HCT116 (cell line): ENCODE results near the gene RYR3. TPM values are rescaled to one million over a fixed set of nuclear protein-coding genes. Genes with fewer than 3 reads are reported as not detected.

ENCODE experiments used
- ATAC-seq: fragments of 200-7000 bp; cut with Tn5 transposase; 2 replicates; pipeline ENCODE4 v1.9.1; 2020; ENCODE audit warnings: mild to moderate bottlenecking, moderate library complexity
- BruUV-seq: library from RNA; stranded (reverse); fragments of 400-500 nt; replicated peaks from 2 replicates; lab custom pipeline; 2021; lab: Mats Ljungman, UMichigan
- CTCF ChIA-PET: fragments of 300-600 bp; sonication (Branson Sonifier 250); formaldehyde crosslinking; loops from one replicate; lab custom pipeline; 2021; ENCODE audit warnings: antibody characterized with exemption; lab: Charles Lee
- POLR2A ChIA-PET: fragments of 300-600, 350-600 bp; sonication (Branson Sonifier 250); formaldehyde crosslinking; loops from one replicate; lab custom pipeline; 2021; ENCODE audit warnings: antibody characterized with exemption; lab: Charles Lee
- RAD21 ChIA-PET, 2 experiments: fragments of 300-600 bp; sonication (Branson Sonifier 250); formaldehyde crosslinking; loops; one replicate each; lab custom pipeline; 2023; ENCODE audit warnings: low total read pairs in 2 of 2; ENCODE audit not compliant: uncharacterized antibody in 2 of 2, unreplicated experiment in 2 of 2, low non-redundant PET in 1 of 2; lab: Charles Lee
- DNase-seq: peaks from one replicate; pipeline ENCODE4 v3.0.0-alpha.2; 2010; ENCODE audit warnings: low read depth, low spot score
- H2AFZ ChIP-seq: fragments of 200-600 bp; shearing (Covaris generic), sonication (generic); 2 replicates; pipeline ENCODE4 v1.6.1; 2017; ENCODE audit warnings: low read depth, mixed run types, mixed read lengths, antibody characterized with exemption, low read length; ENCODE audit not compliant: poor library complexity, severe bottlenecking
- H3K27ac ChIP-seq: 2 replicates; pipeline ENCODE4 v1.5.1; 2012; ENCODE audit warnings: low read depth, low read length
- H3K27me3 ChIP-seq: fragments of 200-600 bp; sonication (generic); 2 replicates; pipeline ENCODE4 v1.6.1; 2016; ENCODE audit warnings: mixed run types, low read length, mixed read lengths; ENCODE audit not compliant: insufficient read depth
- H3K36me3 ChIP-seq, 2 experiments: fragments of 200-500 bp in 1 of 2; fragments of 200-600 bp in 1 of 2; sonication (Bioruptor generic) in 1 of 2; sonication (generic) in 1 of 2; 2 replicates each; pipeline versions ENCODE4 v1.5.1 to v1.6.1; 2014 to 2016; ENCODE audit warnings: low read length in 2 of 2, inconsistent platforms in 1 of 2, mixed read lengths in 1 of 2, mixed run types in 1 of 2; ENCODE audit not compliant: insufficient read depth in 2 of 2, control insufficient read depth in 1 of 2
- H3K4me1 ChIP-seq, 2 experiments: fragments of 200-600 bp in 1 of 2; sonication (generic) in 1 of 2; 2 replicates each; pipeline versions ENCODE4 v1.5.1 to v1.6.1; 2012 to 2017; ENCODE audit warnings: low read length in 2 of 2, inconsistent platforms in 1 of 2, mild to moderate bottlenecking in 1 of 2, mixed read lengths in 1 of 2, mixed run types in 1 of 2, moderate library complexity in 1 of 2; ENCODE audit not compliant: insufficient read depth in 2 of 2, control insufficient read depth in 1 of 2
- H3K4me2 ChIP-seq: fragments of 200-600 bp; sonication (generic); 2 replicates; pipeline ENCODE4 v1.6.1; 2017; ENCODE audit warnings: mixed run types, low read length, mixed read lengths
- H3K4me3 ChIP-seq, 2 experiments: fragments of 200-600 bp in 1 of 2; sonication (generic) in 1 of 2; replicated peaks in 1 of 2; 2 replicates each; pipeline ENCODE4 v1.5.1; 2011 to 2016; ENCODE audit warnings: low read length in 2 of 2, control low read depth in 1 of 2, low read depth in 1 of 2, mild to moderate bottlenecking in 1 of 2, mixed read lengths in 1 of 2, mixed run types in 1 of 2
- H3K79me2 ChIP-seq: fragments of 200-600 bp; sonication (generic); 2 replicates; pipeline ENCODE4 v1.6.1; 2017; ENCODE audit warnings: mild to moderate bottlenecking, mixed run types, low read length, moderate library complexity, mixed read lengths; ENCODE audit not compliant: insufficient read depth
- H3K9ac ChIP-seq: fragments of 200-600 bp; sonication (generic); 2 replicates; pipeline ENCODE4 v1.6.1; 2016; ENCODE audit warnings: low read length, mixed read lengths
- H3K9me2 ChIP-seq: fragments of 200-600 bp; sonication (generic), shearing (Covaris generic); 2 replicates; pipeline ENCODE4 v1.6.1; 2017; ENCODE audit warnings: mixed run types, mild to moderate bottlenecking, moderate library complexity; ENCODE audit not compliant: insufficient read depth
- H3K9me3 ChIP-seq, 2 experiments: fragments of 200-500 bp in 1 of 2; fragments of 200-600 bp in 1 of 2; sonication (Bioruptor generic) in 1 of 2; sonication (generic) in 1 of 2; 2 replicates each; pipeline ENCODE4 v1.6.1; 2014 to 2017; ENCODE audit warnings: low read length in 2 of 2, mixed read lengths in 2 of 2, inconsistent platforms in 1 of 2, low read depth in 1 of 2, mild to moderate bottlenecking in 1 of 2, mixed run types in 1 of 2, moderate library complexity in 1 of 2; ENCODE audit not compliant: control insufficient read depth in 1 of 2, insufficient read depth in 1 of 2
- H4K20me1 ChIP-seq: fragments of 200-600 bp; sonication (generic), shearing (Covaris generic); 2 replicates; pipeline ENCODE4 v1.6.1; 2017; ENCODE audit warnings: mixed run types, mild to moderate bottlenecking, moderate library complexity; ENCODE audit not compliant: insufficient read depth
- CBX3 ChIP-seq: IDR thresholded peaks from 2 replicates; pipeline ENCODE4 v1.6.1; 2012; ENCODE audit warnings: low read depth
- CEBPB ChIP-seq: IDR thresholded peaks from 2 replicates; pipeline ENCODE4 v1.6.1; 2012; ENCODE audit warnings: low read depth
- EGR1 ChIP-seq: IDR thresholded peaks from 2 replicates; pipeline ENCODE4 v1.6.1; 2012; ENCODE audit warnings: low read depth
- EZH2 ChIP-seq: fragments of 200-600 bp; sonication (generic); IDR thresholded peaks from 2 replicates; pipeline ENCODE4 v1.6.1; 2017; ENCODE audit warnings: antibody characterized with exemption, mixed run types
- EZH2phosphoT487 ChIP-seq: fragments of 200-600 bp; IDR thresholded peaks from 2 replicates; pipeline ENCODE4 v1.6.1; 2018; ENCODE audit warnings: antibody characterized with exemption, borderline replicate concordance
- FOSL1 ChIP-seq: IDR thresholded peaks from 2 replicates; pipeline ENCODE4 v1.6.1; 2012; ENCODE audit warnings: low read depth
- JUND ChIP-seq: IDR thresholded peaks from 2 replicates; pipeline ENCODE4 v1.6.1; 2012
- POLR2AphosphoS5 ChIP-seq: IDR thresholded peaks from 2 replicates; pipeline ENCODE4 v1.6.1; 2011; ENCODE audit warnings: mild to moderate bottlenecking, low read depth, low read length, moderate library complexity
- RAD21 ChIP-seq: IDR thresholded peaks from 2 replicates; pipeline ENCODE4 v1.6.1; 2012; ENCODE audit warnings: low read depth, mild to moderate bottlenecking
- SRF ChIP-seq: IDR thresholded peaks from 2 replicates; pipeline ENCODE4 v1.6.1; 2012; ENCODE audit warnings: low read depth
- TCF7L2 ChIP-seq: IDR thresholded peaks from 2 replicates; pipeline ENCODE4 v1.7.0; 2011; ENCODE audit warnings: borderline replicate concordance, inconsistent platforms; ENCODE audit not compliant: insufficient read depth, insufficient read length; ENCODE audit errors: extremely low read depth
- YY1 ChIP-seq: IDR thresholded peaks from 2 replicates; pipeline ENCODE4 v1.6.1; 2011; ENCODE audit warnings: low read length, low read depth, moderate library complexity, mild to moderate bottlenecking; ENCODE audit not compliant: insufficient replicate concordance; ENCODE audit errors: extremely low read depth
- ZFX ChIP-seq: fragments of 450-650 bp; IDR thresholded peaks from 2 replicates; pipeline ENCODE4 v1.6.1; 2017
- ZNF274 ChIP-seq: fragments of 200-500 bp; sonication (Bioruptor generic); IDR thresholded peaks from 2 replicates; pipeline ENCODE4 v1.6.1; 2014; ENCODE audit warnings: mild to moderate bottlenecking, low read depth, low read length, inconsistent platforms
- intact Hi-C: fragments of 100-400 bp; cut with micrococcal nuclease; formaldehyde crosslinking; loops from 2 replicates; pipeline ENCODE4 v1.10.0; 2022
- total RNA-seq: library from RNA; stranded (reverse); gene quantifications from one replicate; pipeline ENCODE4 v1.2.1, GENCODE V29; 2021; ENCODE audit not compliant: unreplicated experiment
- TF ChIP-seq, protein P1 (sequence below), 3 experiments: fragments of 200-600 bp in 1 of 3; sonication (generic) in 1 of 3; IDR thresholded peaks in 2 of 3; conservative IDR thresholded peaks in 1 of 3; 2 replicates each; pipeline ENCODE4 v1.5.1; 2012 to 2017; ENCODE audit warnings: low read depth in 2 of 3, low read length in 2 of 3, antibody characterized with exemption in 1 of 3, borderline replicate concordance in 1 of 3, control low read depth in 1 of 3, mild to moderate bottlenecking in 1 of 3, mixed read lengths in 1 of 3, mixed run types in 1 of 3, moderate library complexity in 1 of 3; ENCODE audit not compliant: insufficient read depth in 1 of 3
- TF ChIP-seq, protein P2 (sequence below): IDR thresholded peaks from 2 replicates; pipeline ENCODE4 v1.6.1; 2012
- TF ChIP-seq, protein P3 (sequence below): IDR thresholded peaks from 2 replicates; pipeline ENCODE4 v1.6.1; 2012; ENCODE audit warnings: low read depth

The RYR3 gene
- total RNA-seq, 1 experiment from 2014 or later, result not detected

DNA sequence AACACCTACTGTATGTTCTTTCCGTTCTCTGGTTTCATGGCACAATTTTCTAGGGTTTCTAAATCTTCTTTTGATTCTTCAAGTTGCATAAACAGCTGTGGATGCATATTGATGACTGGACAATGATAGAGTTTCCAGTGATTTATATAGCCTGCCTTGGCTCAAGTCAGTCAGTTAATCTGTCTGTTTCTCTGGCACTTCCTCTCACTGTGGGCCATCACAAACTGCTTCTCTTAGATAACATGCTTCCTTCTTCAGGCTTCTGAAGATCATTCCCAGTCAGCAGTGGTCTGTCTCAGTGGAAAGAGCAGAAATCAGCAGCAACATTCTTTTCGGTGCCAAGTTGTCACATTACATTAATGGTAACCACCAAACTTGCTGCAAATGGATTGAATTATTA, 207.2 kb downstream of the RYR3 start (continued):
- TF ChIP-seq, protein P1, sequence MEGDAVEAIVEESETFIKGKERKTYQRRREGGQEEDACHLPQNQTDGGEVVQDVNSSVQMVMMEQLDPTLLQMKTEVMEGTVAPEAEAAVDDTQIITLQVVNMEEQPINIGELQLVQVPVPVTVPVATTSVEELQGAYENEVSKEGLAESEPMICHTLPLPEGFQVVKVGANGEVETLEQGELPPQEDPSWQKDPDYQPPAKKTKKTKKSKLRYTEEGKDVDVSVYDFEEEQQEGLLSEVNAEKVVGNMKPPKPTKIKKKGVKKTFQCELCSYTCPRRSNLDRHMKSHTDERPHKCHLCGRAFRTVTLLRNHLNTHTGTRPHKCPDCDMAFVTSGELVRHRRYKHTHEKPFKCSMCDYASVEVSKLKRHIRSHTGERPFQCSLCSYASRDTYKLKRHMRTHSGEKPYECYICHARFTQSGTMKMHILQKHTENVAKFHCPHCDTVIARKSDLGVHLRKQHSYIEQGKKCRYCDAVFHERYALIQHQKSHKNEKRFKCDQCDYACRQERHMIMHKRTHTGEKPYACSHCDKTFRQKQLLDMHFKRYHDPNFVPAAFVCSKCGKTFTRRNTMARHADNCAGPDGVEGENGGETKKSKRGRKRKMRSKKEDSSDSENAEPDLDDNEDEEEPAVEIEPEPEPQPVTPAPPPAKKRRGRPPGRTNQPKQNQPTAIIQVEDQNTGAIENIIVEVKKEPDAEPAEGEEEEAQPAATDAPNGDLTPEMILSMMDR (IDR thresholded peaks at IDR 0.05 in 2 of 3, conservative IDR thresholded peaks at IDR 0.05 in 1 of 3; ENCODE audit: borderline replicate concordance in 1 of 3, insufficient read depth in 1 of 3, low read depth in 2 of 3, low read length in 2 of 3), result no peak
- no peak for TF ChIP-seq CEBPB
- no peak for TF ChIP-seq EZH2
- no peak for TF ChIP-seq JUND
- no peak for TF ChIP-seq ZNF274
- TF ChIP-seq RAD21, result no peak
- no peak for TF ChIP-seq EGR1
- TF ChIP-seq EZH2phosphoT487, result no peak
- TF ChIP-seq, all 23 proteins: peak for 0

DNA sequence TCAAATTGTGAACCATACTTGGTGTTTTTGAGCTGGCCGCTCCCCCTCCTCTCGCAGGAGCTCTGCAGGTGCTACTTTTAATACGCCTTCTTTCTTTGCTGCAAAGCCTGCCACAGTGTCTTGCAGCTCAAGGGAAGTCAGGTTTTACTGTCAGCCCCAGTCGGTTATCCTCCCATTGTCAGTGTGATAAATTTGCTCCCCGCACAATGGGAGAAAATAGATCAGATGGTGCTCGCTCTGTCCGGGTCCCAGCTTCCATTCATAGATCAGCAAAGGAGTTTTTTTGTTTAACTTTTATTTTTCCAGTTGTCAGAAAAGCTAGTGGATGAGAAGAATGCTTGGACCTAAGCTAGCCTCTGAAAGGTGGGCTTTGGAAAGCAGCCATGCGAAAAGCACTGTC, 207.7 kb downstream of the RYR3 start:
- H3K9me2 ChIP-seq, result no peaks in the 10 kb centered on the region
- RAD21 ChIA-PET, result no interaction called here
- intact Hi-C loops, result no loop called here
- H3K4me3 ChIP-seq, result no peak overlapping the region
- no peak overlapping the region for H3K4me2 ChIP-seq
- H3K4me1 ChIP-seq, result no peaks in the 10 kb centered on the region
- no peak for TF ChIP-seq ZFX
- TF ChIP-seq, protein P2, sequence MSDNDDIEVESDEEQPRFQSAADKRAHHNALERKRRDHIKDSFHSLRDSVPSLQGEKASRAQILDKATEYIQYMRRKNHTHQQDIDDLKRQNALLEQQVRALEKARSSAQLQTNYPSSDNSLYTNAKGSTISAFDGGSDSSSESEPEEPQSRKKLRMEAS, result no peak
- TF ChIP-seq TCF7L2, result no peak
- TF ChIP-seq JUND, result no peak
- no peak for TF ChIP-seq POLR2AphosphoS5
- TF ChIP-seq, protein P3, sequence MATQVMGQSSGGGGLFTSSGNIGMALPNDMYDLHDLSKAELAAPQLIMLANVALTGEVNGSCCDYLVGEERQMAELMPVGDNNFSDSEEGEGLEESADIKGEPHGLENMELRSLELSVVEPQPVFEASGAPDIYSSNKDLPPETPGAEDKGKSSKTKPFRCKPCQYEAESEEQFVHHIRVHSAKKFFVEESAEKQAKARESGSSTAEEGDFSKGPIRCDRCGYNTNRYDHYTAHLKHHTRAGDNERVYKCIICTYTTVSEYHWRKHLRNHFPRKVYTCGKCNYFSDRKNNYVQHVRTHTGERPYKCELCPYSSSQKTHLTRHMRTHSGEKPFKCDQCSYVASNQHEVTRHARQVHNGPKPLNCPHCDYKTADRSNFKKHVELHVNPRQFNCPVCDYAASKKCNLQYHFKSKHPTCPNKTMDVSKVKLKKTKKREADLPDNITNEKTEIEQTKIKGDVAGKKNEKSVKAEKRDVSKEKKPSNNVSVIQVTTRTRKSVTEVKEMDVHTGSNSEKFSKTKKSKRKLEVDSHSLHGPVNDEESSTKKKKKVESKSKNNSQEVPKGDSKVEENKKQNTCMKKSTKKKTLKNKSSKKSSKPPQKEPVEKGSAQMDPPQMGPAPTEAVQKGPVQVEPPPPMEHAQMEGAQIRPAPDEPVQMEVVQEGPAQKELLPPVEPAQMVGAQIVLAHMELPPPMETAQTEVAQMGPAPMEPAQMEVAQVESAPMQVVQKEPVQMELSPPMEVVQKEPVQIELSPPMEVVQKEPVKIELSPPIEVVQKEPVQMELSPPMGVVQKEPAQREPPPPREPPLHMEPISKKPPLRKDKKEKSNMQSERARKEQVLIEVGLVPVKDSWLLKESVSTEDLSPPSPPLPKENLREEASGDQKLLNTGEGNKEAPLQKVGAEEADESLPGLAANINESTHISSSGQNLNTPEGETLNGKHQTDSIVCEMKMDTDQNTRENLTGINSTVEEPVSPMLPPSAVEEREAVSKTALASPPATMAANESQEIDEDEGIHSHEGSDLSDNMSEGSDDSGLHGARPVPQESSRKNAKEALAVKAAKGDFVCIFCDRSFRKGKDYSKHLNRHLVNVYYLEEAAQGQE, result no peak
- TF ChIP-seq, protein P1 (IDR thresholded peaks at IDR 0.05 in 2 of 3, conservative IDR thresholded peaks at IDR 0.05 in 1 of 3; ENCODE audit: borderline replicate concordance in 1 of 3, insufficient read depth in 1 of 3, low read depth in 2 of 3, low read length in 2 of 3), result no peak
- no peak for TF ChIP-seq CBX3
- no peak for TF ChIP-seq EZH2phosphoT487
- TF ChIP-seq SRF, result no peak
- no peak for TF ChIP-seq YY1
- TF ChIP-seq CEBPB, result no peak
- TF ChIP-seq EZH2, result no peak
- TF ChIP-seq FOSL1, result no peak
- H3K79me2 ChIP-seq, result no peaks in the 10 kb centered on the region
- H3K36me3 ChIP-seq, result no peaks in the 10 kb centered on the region
- BruUV-seq, result no TSS peak
- H3K27me3 ChIP-seq, result peaks cover 65% of the 10 kb centered on the region
- no peak overlapping the region for H3K9ac ChIP-seq
- DNase-seq (no peak), ATAC-seq (no peak)
- POLR2A ChIA-PET, result no interaction called here
- no peak overlapping the region for H3K27ac ChIP-seq
- CTCF ChIA-PET, result no interaction called here
- no peaks in the 10 kb centered on the region for H3K9me3 ChIP-seq
- no peaks in the 10 kb centered on the region for H4K20me1 ChIP-seq
- H2AFZ ChIP-seq, result no peak overlapping the region
